Esophagus (tissue), 2 donors: Measurements from ENCODE around the gene C5orf22. TPM values are rescaled to one million over a fixed set of nuclear protein-coding genes. Genes with fewer than 3 reads are reported as not detected.
"Not testable (repeated sequence)": the region's sequence is repeated elsewhere in the genome, so short reads cannot be mapped to it uniquely, and the experiment has no call there.

ENCODE experiments used
- H3K27ac ChIP-seq, 2 donors: one replicate each; pipeline ENCODE4 v1.5.1; 2013; ENCODE audit warnings: low read depth in 2 of 2, mild to moderate bottlenecking in 2 of 2, inconsistent platforms in 1 of 2, low read length in 1 of 2, moderate library complexity in 1 of 2
- H3K27me3 ChIP-seq, 2 donors: one replicate each; pipeline ENCODE4 v1.6.1; 2013; ENCODE audit warnings: low read length in 2 of 2, control low read depth in 1 of 2, mild to moderate bottlenecking in 1 of 2; ENCODE audit not compliant: insufficient read depth in 2 of 2, control insufficient read depth in 1 of 2
- H3K36me3 ChIP-seq, 2 donors: one replicate each; pipeline ENCODE4 v1.6.1; 2013; ENCODE audit warnings: low read length in 1 of 2; ENCODE audit not compliant: control insufficient read depth in 2 of 2, insufficient read depth in 2 of 2
- H3K4me1 ChIP-seq, 2 donors: one replicate each; pipeline ENCODE4 v1.6.1; 2013; ENCODE audit warnings: low read length in 1 of 2; ENCODE audit not compliant: control insufficient read depth in 2 of 2, insufficient read depth in 2 of 2
- H3K4me3 ChIP-seq, 2 donors: one replicate each; pipeline ENCODE4 v1.5.1; 2013; ENCODE audit warnings: low read length in 2 of 2, mild to moderate bottlenecking in 2 of 2, low read depth in 1 of 2, moderate library complexity in 1 of 2
- H3K9me3 ChIP-seq, 2 donors: one replicate each; pipeline ENCODE4 v1.6.1; 2013; ENCODE audit warnings: mild to moderate bottlenecking in 2 of 2, low read depth in 1 of 2, low read length in 1 of 2, moderate library complexity in 1 of 2; ENCODE audit not compliant: control insufficient read depth in 2 of 2, insufficient read depth in 1 of 2
- WGBS, 2 donors: extraction: QIAGEN DNeasy Blood & Tissue Kit; methylation state at CpG; one replicate each; pipeline ENCODE4 v1.1.7; 2013; 5-methylcytosine and 5-hydroxymethylcytosine counted together
- polyA plus RNA-seq, 2 donors: library from polyadenylated mRNA; stranded (reverse); fragments of 200-250 nt; gene quantifications; one replicate each; pipeline ENCODE4 v1.2.3, GENCODE V29; 2013
- donor health status: healthy with polysubstance abuse.
- donor health status: Bipolar disorder and iron deficiency.

The C5orf22 gene
- polyA plus RNA-seq, 2 donors: 5.9 to 7.3 TPM

DNA sequence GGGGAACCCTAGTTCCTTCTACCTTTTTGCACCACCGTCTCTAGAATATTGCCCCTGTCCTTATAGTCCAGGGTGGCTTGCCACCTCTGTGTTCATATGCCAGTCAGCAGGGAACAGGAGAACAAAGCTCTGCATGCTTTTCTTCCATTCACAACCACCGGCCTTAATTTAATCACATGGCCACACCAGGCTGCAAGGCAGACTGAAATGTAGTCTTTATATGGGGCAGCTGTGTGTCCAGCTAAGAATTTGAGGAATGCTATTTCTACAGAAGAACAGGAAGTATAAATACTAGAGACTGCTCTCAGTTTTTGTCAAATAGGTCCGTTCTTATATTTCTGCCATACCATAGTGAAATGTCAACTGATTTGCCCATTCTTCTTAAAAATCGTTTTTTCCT lies 5.8 kb downstream of the C5orf22 start:
- H3K4me3 ChIP-seq: no peak overlapping the region
- H3K36me3 ChIP-seq: peaks cover 11% of the 10 kb centered on the region in 2 donors
- H3K9me3 ChIP-seq: no peaks in the 10 kb centered on the region
- peaks cover 0 to 4% of the 10 kb centered on the region in 2 donors for H3K4me1 ChIP-seq
- H3K27ac ChIP-seq: no peak overlapping the region
- 73 to 74% methylated on average over 4 of the region's 4 CpGs for WGBS, 2 donors
- no peaks in the 10 kb centered on the region for H3K27me3 ChIP-seq

DNA sequence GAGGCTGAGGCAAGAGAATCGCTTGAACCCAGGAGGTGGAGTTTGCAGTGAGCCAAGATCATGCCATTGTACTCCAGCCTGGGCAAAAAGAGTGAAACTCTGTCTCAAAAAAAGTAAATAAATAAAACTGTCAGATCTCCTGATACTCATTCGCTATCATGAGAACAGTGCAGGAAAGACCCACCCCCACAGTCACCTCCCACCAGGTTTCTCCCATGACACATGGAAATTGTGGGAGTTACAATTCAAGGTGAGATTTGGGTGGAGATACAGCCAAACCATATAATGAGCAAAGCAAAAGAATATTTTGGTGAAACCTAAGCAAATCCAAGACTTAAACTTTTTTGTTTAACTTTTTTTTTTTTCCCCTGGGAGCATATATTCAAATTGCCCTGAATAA lies 17.0 kb downstream of the C5orf22 start:
- not testable (repeated sequence) for H3K27ac ChIP-seq, H3K27me3 ChIP-seq, H3K4me3 ChIP-seq, H3K9me3 ChIP-seq, H3K4me1 ChIP-seq, H3K36me3 ChIP-seq
- WGBS, 2 donors: 96 to 97% methylated on average over 2 of the region's 2 CpGs

DNA sequence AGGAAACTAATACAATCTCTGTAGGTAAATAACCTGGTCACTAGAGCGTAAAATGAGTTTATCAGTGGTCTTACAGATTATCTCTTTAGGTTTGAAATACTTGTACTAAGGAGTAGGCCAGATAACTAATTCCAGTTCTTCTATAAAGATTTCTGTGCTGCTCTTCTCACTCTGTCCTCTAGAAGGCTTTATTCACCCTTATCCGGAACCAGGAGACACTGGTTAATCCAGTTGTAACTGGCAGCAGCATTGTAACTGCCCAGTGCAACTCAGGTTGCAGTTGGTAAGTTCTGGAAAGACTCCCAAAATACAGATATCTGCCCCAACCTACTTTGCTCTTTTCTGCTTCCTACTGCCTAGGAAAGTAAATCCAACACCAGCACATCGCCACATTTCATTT lies 19.8 kb downstream of the C5orf22 start:
- H3K4me3 ChIP-seq: no peak overlapping the region
- WGBS, 2 donors: 87 to 90% methylated on average over 3 of the region's 3 CpGs
- no peaks in the 10 kb centered on the region for H3K4me1 ChIP-seq
- no peak overlapping the region for H3K27ac ChIP-seq
- no peaks in the 10 kb centered on the region for H3K9me3 ChIP-seq
- H3K27me3 ChIP-seq: no peaks in the 10 kb centered on the region
- peaks cover 2 to 10% of the 10 kb centered on the region in 2 donors for H3K36me3 ChIP-seq

DNA sequence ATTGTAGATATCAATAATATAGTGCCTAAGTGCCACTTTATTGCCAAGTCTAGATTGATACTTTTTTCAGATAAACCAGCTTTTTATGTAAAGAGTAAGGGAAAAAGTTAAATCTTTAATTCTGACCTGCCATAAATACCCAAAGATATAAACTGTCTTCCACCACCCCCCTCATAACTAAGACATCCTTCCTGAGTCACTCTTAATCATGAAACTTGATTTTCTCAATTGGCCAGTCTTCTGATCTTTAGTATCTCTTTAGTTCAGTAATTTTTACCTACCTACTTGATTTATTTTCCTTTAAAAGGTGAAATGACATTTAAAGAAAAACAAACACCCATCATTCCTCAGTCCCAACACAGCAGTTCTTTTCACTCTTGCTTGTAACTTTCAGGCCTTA lies 21.8 kb downstream of the C5orf22 start:
- no peak overlapping the region for H3K27ac ChIP-seq
- no peaks in the 10 kb centered on the region for H3K27me3 ChIP-seq
- no peak overlapping the region for H3K4me3 ChIP-seq
- no peaks in the 10 kb centered on the region for H3K4me1 ChIP-seq
- H3K36me3 ChIP-seq: peaks cover 0 to 6% of the 10 kb centered on the region in 2 donors
- peaks cover 0 to 2% of the 10 kb centered on the region in 2 donors for H3K9me3 ChIP-seq

DNA sequence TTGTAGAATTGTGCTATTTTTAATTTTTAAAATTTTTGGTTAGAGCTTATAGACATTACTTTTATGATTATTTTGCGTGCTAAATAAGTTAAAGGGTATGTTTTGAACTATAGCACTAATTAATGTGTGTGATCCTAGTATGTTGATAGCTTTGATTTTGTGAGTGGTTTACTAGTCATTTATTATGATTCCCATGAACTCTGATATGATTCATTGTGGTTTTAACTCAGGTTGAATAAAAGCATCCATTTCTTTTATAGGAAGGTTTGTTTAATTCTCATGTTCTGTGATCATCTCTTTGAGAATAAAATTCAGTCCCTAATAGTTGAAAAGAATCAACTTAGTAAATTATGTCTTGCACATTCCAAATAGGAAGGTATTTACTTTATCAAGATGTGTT lies 22.5 kb downstream of the C5orf22 start:
- 96 to 100% methylated on average over 1 of the region's 1 CpG for WGBS, 2 donors
- H3K36me3 ChIP-seq: peaks cover 0 to 6% of the 10 kb centered on the region in 2 donors

DNA sequence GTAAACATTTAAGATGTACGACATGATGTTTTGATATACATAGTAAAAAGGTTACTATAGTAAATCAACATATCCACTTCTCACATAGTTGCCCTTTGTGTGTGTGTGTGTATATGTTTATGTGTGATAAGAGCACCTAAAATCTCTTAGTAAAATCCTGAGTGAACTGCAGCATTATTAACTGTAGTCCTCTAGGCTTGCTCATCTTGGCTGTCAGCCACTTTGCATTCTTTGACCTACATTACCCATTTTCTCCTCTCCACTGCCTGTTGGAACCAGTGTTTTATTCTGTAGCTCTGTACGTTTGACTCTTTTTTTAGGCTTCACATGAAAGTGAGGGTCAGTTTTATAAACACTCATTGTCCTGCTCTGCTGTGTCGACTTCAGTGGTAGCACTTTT lies 24.4 kb downstream of the C5orf22 start:
- 82 to 83% methylated on average over 3 of the region's 3 CpGs for WGBS, 2 donors
- H3K36me3 ChIP-seq: peaks cover 0 to 5% of the 10 kb centered on the region in 2 donors
- H3K9me3 ChIP-seq: peaks cover 0 to 2% of the 10 kb centered on the region in 2 donors
- no peaks in the 10 kb centered on the region for H3K27me3 ChIP-seq
- H3K4me1 ChIP-seq: no peaks in the 10 kb centered on the region
- H3K27ac ChIP-seq: no peak overlapping the region
- no peak overlapping the region for H3K4me3 ChIP-seq

More for the DNA sequence above, 22.5 kb downstream of the C5orf22 start:
- H3K27me3 ChIP-seq: no peaks in the 10 kb centered on the region
- H3K27ac ChIP-seq: no peak overlapping the region
- H3K9me3 ChIP-seq: peaks cover 0 to 2% of the 10 kb centered on the region in 2 donors
- H3K4me3 ChIP-seq: no peak overlapping the region
- no peaks in the 10 kb centered on the region for H3K4me1 ChIP-seq

DNA sequence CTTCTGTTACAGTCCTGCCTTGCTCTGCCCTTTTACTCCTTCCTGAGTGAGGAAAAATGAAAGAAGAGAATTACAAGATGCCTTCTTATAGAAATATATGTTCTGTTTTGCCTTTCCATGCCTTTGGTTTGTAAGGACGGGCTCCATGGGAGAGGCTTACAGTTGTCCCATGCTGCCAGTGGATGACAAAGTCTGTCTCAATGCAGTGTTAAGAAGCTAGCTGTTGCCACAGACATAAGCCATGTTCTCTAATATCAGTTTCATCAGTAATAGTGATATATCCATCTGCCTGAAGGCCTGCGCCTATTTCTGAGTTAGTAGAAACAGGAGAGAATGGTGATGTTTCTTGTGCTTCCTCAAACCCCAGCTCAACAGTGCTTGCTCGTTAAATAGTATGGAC lies 27.8 kb downstream of the C5orf22 start:
- Histone ChIP-seq H3K9me3 (peaks cover 0 to 2% of the 10 kb centered on the region in 2 donors), H3K4me3 (no peak overlapping the region), H3K27ac (no peak overlapping the region), H3K36me3 (peaks cover 0 to 4% of the 10 kb centered on the region in 2 donors), H3K27me3 (no peaks in the 10 kb centered on the region), H3K4me1 (no peaks in the 10 kb centered on the region)
- 96 to 97% methylated on average over 3 of the region's 3 CpGs for WGBS, 2 donors

DNA sequence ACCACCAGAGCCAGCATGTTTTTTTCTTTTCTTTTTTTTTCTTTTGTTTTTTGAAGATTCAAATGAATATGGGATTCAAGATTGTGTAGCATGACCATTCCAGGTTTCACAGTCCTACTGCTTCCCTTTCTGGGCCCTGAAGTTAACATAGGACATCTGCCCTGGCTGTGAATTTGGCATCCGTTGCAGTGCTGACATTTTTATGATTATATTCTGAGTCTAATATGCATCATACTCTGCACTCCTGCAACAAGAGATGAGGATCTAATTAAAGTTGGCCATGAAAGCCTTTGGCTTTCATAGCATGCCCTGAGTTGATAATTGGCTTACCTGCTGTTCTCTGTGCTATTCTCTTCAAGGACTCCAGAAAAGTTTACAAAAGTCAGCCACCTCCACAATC lies 29.8 kb downstream of the C5orf22 start:
- no peak overlapping the region for H3K27ac ChIP-seq
- no peaks in the 10 kb centered on the region for H3K27me3 ChIP-seq
- WGBS, 2 donors: 64 to 77% methylated on average over 1 of the region's 1 CpG
- peaks cover 5 to 7% of the 10 kb centered on the region in 2 donors for H3K9me3 ChIP-seq
- no peaks in the 10 kb centered on the region for H3K36me3 ChIP-seq
- no peak overlapping the region for H3K4me3 ChIP-seq
- H3K4me1 ChIP-seq: no peaks in the 10 kb centered on the region

DNA sequence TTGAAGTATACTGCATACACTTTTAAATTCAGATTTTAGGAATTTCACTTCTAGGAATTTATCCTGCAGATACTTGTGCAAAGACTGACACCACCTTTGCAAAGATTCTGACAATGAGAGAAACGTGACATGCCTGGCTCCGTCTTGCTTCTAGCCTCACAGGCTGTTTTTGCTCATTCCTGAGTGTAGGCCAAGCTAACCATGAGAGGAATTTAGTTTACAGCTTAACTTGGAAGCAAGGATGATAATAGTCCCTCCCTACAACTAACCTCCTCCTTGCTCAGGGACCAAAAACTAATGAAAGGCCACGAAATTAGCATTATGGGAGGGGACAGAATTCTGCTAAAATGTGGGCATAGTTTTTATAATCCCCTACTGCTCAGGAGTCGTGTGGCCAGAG lies 31.1 kb downstream of the C5orf22 start:
- WGBS, 2 donors: 33 to 48% methylated on average over 4 of the region's 4 CpGs
- peaks cover 0 to 2% of the 10 kb centered on the region in 2 donors for H3K36me3 ChIP-seq

DNA sequence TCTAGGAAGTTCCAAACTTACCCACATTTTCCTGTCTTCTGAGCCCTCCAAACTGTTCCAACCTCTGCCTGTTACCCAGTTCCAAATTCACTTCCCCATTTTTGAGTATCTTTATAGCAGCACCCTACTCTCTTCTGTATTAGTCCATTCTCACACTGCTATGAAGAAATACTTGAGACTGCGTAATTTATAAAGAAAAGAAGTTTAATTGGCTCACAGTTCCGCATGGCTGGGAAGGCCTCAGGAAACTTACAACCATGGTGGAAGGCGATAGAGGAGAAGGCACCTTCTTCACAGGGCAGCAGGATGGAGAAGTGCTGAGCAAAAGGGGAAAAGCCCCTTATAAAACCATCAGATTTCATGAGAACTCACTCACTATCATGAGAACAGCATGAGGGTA lies 34.3 kb downstream of the C5orf22 start:
- H3K36me3 ChIP-seq, H3K27ac ChIP-seq, H3K27me3 ChIP-seq, H3K4me3 ChIP-seq, H3K9me3 ChIP-seq, H3K4me1 ChIP-seq: not testable (repeated sequence)
- WGBS, 2 donors: 88 to 93% methylated on average over 3 of the region's 3 CpGs

More for the DNA sequence above, 31.1 kb downstream of the C5orf22 start:
- H3K27me3 ChIP-seq: no peaks in the 10 kb centered on the region
- H3K9me3 ChIP-seq: peaks cover 5 to 7% of the 10 kb centered on the region in 2 donors
- no peaks in the 10 kb centered on the region for H3K4me1 ChIP-seq
- H3K27ac ChIP-seq: no peak overlapping the region
- H3K4me3 ChIP-seq: no peak overlapping the region
